GM12865 (cell line): Measurements from ENCODE around the gene RAB25.
A peak's percentile ranks its signal among the peaks of the same experiment; 100 is the strongest.

ENCODE experiments used
- DNase-seq: peaks from one replicate; pipeline ENCODE4 v3.0.0; 2010; ENCODE audit warnings: low read depth
- H3K4me3 ChIP-seq: 2 replicates; pipeline ENCODE4 v1.5.1; 2011; ENCODE audit warnings: mild to moderate bottlenecking, low read depth, low read length, control low read depth
- CTCF ChIP-seq: IDR thresholded peaks from 2 replicates; pipeline ENCODE4 v1.5.1; 2011; ENCODE audit warnings: low read length, control low read depth, low read depth, inconsistent platforms; ENCODE audit not compliant: insufficient read depth; ENCODE audit errors: missing control alignments

RAB25 gene

GRCh38 chr1:156118177-156118868 is 57.4 kb downstream of the RAB25 start:
- TF ChIP-seq CTCF, result no peak
- H3K4me3 ChIP-seq, result no peak overlapping the region
- no peak for DNase-seq

GRCh38 chr1:156119503-156120209 is 58.7 kb downstream of the RAB25 start:
- TF ChIP-seq CTCF, result no peak
- H3K4me3 ChIP-seq, result no peak overlapping the region
- peak; percentile 69 for DNase-seq
